Liver (tissue), 9 donors: Measurements from ENCODE around the gene CEP295NL. TPM values are rescaled to one million over a fixed set of nuclear protein-coding genes. Genes with fewer than 3 reads are reported as not detected.
"Not testable (repeated sequence)": the region's sequence is repeated elsewhere in the genome, so short reads cannot be mapped to it uniquely, and the experiment has no call there.

Experiments
- DNase-seq: peaks from one replicate; pipeline ENCODE4 v3.0.0-alpha.2; 2017; ENCODE audit warnings: low spot score
- H3K27ac ChIP-seq, 2 donors: one replicate each; pipeline ENCODE4 v1.7.0; 2013; ENCODE audit warnings: inconsistent platforms in 2 of 2, low read length in 2 of 2, control low read depth in 1 of 2, low read depth in 1 of 2, mild to moderate bottlenecking in 1 of 2
- H3K27me3 ChIP-seq, 4 donors: one replicate each; pipeline versions ENCODE4 v1.6.1 to v1.7.0; 2013; ENCODE audit warnings: low read length in 3 of 4, inconsistent platforms in 1 of 4, mild to moderate bottlenecking in 1 of 4, moderate library complexity in 1 of 4; ENCODE audit not compliant: control insufficient read depth in 4 of 4, insufficient read depth in 4 of 4
- H3K36me3 ChIP-seq, 4 donors: one replicate each; pipeline versions ENCODE4 v1.6.1 to v1.7.0; 2013; ENCODE audit warnings: low read length in 3 of 4, mild to moderate bottlenecking in 3 of 4, low read depth in 1 of 4, moderate library complexity in 1 of 4; ENCODE audit not compliant: control insufficient read depth in 4 of 4, insufficient read depth in 3 of 4
- H3K4me1 ChIP-seq, 4 donors: one replicate each; pipeline versions ENCODE4 v1.6.1 to v1.7.0; 2013; ENCODE audit warnings: low read length in 3 of 4, mild to moderate bottlenecking in 3 of 4, moderate library complexity in 1 of 4; ENCODE audit not compliant: control insufficient read depth in 4 of 4, insufficient read depth in 4 of 4
- H3K4me3 ChIP-seq, 3 donors: one replicate each; pipeline versions ENCODE4 v1.6.1 to v1.7.0; 2013; ENCODE audit warnings: low read length in 3 of 3, control low read depth in 1 of 3, low read depth in 1 of 3, mild to moderate bottlenecking in 1 of 3
- H3K9ac ChIP-seq, 2 donors: one replicate each; pipeline ENCODE4 v1.7.0; 2013; ENCODE audit warnings: low read length in 2 of 2, mild to moderate bottlenecking in 2 of 2, moderate library complexity in 2 of 2, control low read depth in 1 of 2, low read depth in 1 of 2
- H3K9me3 ChIP-seq, 4 donors: one replicate each; pipeline versions ENCODE4 v1.6.1 to v1.7.0; 2013; ENCODE audit warnings: low read length in 3 of 4; ENCODE audit not compliant: control insufficient read depth in 4 of 4
- EGR1 ChIP-seq, 2 donors: IDR thresholded peaks; 2 replicates each; pipeline ENCODE4 v1.6.1; 2016 to 2018; ENCODE audit warnings: antibody characterized with exemption in 2 of 2, low read depth in 2 of 2
- FOXA1 ChIP-seq: IDR thresholded peaks from 2 replicates; pipeline ENCODE4 v1.6.1; 2016; ENCODE audit warnings: antibody characterized with exemption
- HNF4A ChIP-seq, 2 donors: conservative IDR thresholded peaks; 2 replicates each; pipeline ENCODE4 v1.6.1; 2016; ENCODE audit warnings: antibody characterized with exemption in 2 of 2, mild to moderate bottlenecking in 2 of 2
- HNF4G ChIP-seq: IDR thresholded peaks from 2 replicates; pipeline ENCODE4 v1.6.1; 2016; ENCODE audit warnings: antibody characterized with exemption
- JUND ChIP-seq, 2 donors: IDR thresholded peaks; 2 replicates each; pipeline ENCODE4 v1.6.1; 2016; ENCODE audit warnings: antibody characterized with exemption in 2 of 2
- MAX ChIP-seq: IDR thresholded peaks from 2 replicates; pipeline ENCODE4 v1.6.1; 2016; ENCODE audit warnings: antibody characterized with exemption
- NR2F2 ChIP-seq: IDR thresholded peaks from 2 replicates; pipeline ENCODE4 v1.6.1; 2016; ENCODE audit warnings: antibody characterized with exemption
- RAD21 ChIP-seq, 2 donors: IDR thresholded peaks; 2 replicates each; pipeline ENCODE4 v1.6.1; 2016; ENCODE audit warnings: antibody characterized with exemption in 2 of 2, mild to moderate bottlenecking in 2 of 2
- SP1 ChIP-seq: IDR thresholded peaks from 2 replicates; pipeline ENCODE4 v1.6.1; 2018; ENCODE audit warnings: antibody characterized with exemption, mild to moderate bottlenecking
- YY1 ChIP-seq: IDR thresholded peaks from 2 replicates; pipeline ENCODE4 v1.6.1; 2016; ENCODE audit warnings: antibody characterized with exemption, mild to moderate bottlenecking
- ZBTB33 ChIP-seq: IDR thresholded peaks from 2 replicates; pipeline ENCODE4 v1.6.1; 2016; ENCODE audit warnings: antibody characterized with exemption
- WGBS: extraction: QIAGEN DNeasy Blood & Tissue Kit; methylation state at CpG from one replicate; pipeline ENCODE4 v1.1.7; 2013; 5-methylcytosine and 5-hydroxymethylcytosine counted together
- polyA plus RNA-seq, 2 donors: library from polyadenylated mRNA; stranded (reverse) in 1 of 2; unstranded in 1 of 2; fragments of 200-250 nt in 1 of 2; fragments of >200 nt in 1 of 2; fragmentation: Nextera tagmentation in 1 of 2; extraction: Ambion mirVana in 1 of 2; gene quantifications; one replicate each; pipeline versions ENCODE4 v1.2.1 to v1.2.3, GENCODE V29; 2013 to 2015
- total RNA-seq, 2 donors: library from RNA; depleted of rRNA; stranded (reverse); fragments of >200 nt; gene quantifications; one replicate each; pipeline ENCODE4 v1.2.3, GENCODE V29; 2014
- TF ChIP-seq, protein P1 (sequence below): IDR thresholded peaks from 2 replicates; pipeline ENCODE4 v1.6.1; 2016; ENCODE audit warnings: antibody characterized with exemption
- TF ChIP-seq, protein P2 (sequence below): fragments of 150-350 bp; IDR thresholded peaks from 2 replicates; pipeline ENCODE4 v1.5.1; 2017; ENCODE audit warnings: improper control_type of control experiment, low read depth, low read length; ENCODE audit not compliant: missing input control
- TF ChIP-seq, protein P3 (sequence below): IDR thresholded peaks from 2 replicates; pipeline ENCODE4 v1.6.1; 2016; ENCODE audit warnings: antibody characterized with exemption, mild to moderate bottlenecking
- donor health status: healthy.
- donor health status: healthy.
- donor health status: healthy.
- donor health status: healthy.
- donor health status: healthy.

The CEP295NL gene
- total and polyA plus RNA-seq, 4 donors, result 0.28 to 1.0 TPM; not detected in 2

DNA sequence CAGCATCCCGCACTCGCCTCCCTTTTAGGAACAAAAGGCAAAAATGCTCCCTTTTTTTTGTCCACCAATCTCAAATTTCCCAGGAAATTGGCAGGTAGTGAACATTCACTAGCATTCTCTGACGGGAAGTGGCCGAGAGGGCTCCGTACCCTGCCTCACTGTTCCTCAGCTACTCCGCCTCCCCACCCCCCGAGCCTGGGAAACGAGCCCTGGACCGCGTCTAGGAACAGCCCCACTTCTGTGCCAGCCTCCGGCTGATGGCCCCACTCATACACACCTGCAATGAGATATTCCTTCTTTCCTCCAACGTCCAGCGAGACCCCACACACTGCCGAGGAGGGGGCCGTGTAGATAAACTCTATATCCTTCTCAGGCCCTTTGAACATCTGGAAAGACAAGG is 32.4 kb downstream of the CEP295NL start (continued):
- TF ChIP-seq, protein P1, sequence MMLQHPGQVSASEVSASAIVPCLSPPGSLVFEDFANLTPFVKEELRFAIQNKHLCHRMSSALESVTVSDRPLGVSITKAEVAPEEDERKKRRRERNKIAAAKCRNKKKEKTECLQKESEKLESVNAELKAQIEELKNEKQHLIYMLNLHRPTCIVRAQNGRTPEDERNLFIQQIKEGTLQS, result no peak
- no peak for TF ChIP-seq EGR1 (IDR thresholded peaks at IDR 0.05; ENCODE audit: low read depth in 2 of 2)
- no peak for TF ChIP-seq JUND (IDR thresholded peaks at IDR 0.05)

GRCh38 chr17:78868391-78868790 is 34.6 kb downstream of the CEP295NL start:
- no peak for DNase-seq
- H3K9ac ChIP-seq, result no peak overlapping the region
- H3K36me3 ChIP-seq, result no peaks in the 10 kb centered on the region
- TF ChIP-seq NR2F2, result no peak
- TF ChIP-seq SP1, result no peak
- no peak for TF ChIP-seq FOXA1
- TF ChIP-seq ZBTB33, result no peak
- H3K9me3 ChIP-seq, result no peaks in the 10 kb centered on the region
- H3K4me1 ChIP-seq, result peaks cover 0 to 4% (median 1%) of the 10 kb centered on the region in 4 donors
- H3K27me3 ChIP-seq, result no peaks in the 10 kb centered on the region
- H3K27ac ChIP-seq, result no peak overlapping the region
- WGBS, result 79% methylated on average over 7 of the region's 7 CpGs
- H3K4me3 ChIP-seq, result no peak overlapping the region

DNA sequence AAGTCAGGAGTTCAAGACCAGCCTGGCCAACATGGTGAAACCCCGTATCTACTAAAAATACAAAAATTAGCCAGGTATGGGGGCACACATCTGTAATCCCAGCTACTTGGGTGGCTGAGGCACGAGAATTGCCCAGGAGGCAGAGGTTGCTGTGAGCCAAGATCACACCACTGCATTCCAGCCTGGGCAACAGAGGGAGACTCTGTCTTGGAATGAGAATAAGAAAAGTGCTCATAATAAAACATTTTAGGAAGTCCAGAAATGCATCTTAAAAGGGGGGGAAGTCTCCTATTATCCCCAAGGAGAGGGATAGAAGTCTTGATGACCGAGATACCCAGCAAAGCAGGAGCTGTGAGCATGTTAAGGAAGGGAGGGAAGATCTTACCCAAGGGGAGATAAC is 36.0 kb downstream of the CEP295NL start:
- not testable (repeated sequence) for H3K9me3 ChIP-seq, H3K9ac ChIP-seq, H3K4me3 ChIP-seq, DNase-seq, H3K36me3 ChIP-seq, H3K27me3 ChIP-seq, H3K4me1 ChIP-seq, H3K27ac ChIP-seq
- WGBS, result 86% methylated on average over 3 of the region's 3 CpGs

DNA sequence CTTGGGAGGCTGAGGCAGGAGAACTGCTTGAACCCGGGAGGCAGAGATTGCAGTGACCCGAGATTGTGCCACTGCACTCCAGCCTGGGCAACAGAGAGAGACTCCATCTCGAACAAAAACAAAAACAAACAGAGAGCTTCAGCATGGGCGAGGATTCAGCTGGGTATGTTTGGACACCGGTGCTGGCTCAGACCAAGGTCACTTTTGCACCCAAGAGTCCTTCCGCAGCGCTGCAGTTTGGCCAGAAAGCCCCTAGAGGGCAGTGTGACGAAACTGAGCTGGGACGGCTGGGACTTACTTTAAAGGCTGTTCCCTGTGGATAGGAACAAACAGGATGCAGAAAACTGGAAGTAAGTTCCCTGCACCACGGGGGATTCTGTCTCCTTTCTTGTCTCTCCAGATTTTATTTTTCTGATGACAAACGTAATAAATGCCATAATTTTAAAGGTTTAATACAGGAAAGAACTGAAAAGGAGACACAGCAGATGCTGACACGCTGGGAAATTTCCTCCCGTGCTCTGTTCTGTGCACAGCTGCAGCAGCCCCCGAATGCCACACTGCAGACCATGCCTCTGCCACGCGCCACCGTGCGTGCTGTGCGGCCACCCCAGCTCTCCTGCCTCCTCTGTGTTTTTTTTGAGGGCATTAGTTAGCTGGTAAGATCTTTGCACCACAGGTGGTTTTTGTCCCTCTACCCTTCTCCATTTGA is 37.2 kb downstream of the CEP295NL start:
- Histone ChIP-seq H3K9me3 (no peaks in the 10 kb centered on the region), H3K27me3 (no peaks in the 10 kb centered on the region), H3K27ac (no peak overlapping the region), H3K36me3 (no peaks in the 10 kb centered on the region), H3K4me1 (peaks cover 0 to 4% (median 1%) of the 10 kb centered on the region in 4 donors), H3K9ac (no peak overlapping the region), H3K4me3 (no peak overlapping the region)
- 19% methylated on average over 19 of the region's 19 CpGs for WGBS
- peak; percentile 80 for DNase-seq
- peak; percentile 34 for TF ChIP-seq MAX
- TF ChIP-seq RAD21 (IDR thresholded peaks at IDR 0.05), result peak; percentile 91 to 93
- TF ChIP-seq NR2F2, result peak; percentile 43
- TF ChIP-seq SP1, result peak; percentile 55
- TF ChIP-seq HNF4A (conservative IDR thresholded peaks at IDR 0.05), result peak; percentile 53 to 55
- peak; percentile 14 to 38 for TF ChIP-seq JUND (IDR thresholded peaks at IDR 0.05)
- peak; percentile 53 for TF ChIP-seq YY1
- TF ChIP-seq HNF4G, result no peak
- TF ChIP-seq, protein P1, result no peak
- TF ChIP-seq ZBTB33, result no peak
- TF ChIP-seq, protein P2, sequence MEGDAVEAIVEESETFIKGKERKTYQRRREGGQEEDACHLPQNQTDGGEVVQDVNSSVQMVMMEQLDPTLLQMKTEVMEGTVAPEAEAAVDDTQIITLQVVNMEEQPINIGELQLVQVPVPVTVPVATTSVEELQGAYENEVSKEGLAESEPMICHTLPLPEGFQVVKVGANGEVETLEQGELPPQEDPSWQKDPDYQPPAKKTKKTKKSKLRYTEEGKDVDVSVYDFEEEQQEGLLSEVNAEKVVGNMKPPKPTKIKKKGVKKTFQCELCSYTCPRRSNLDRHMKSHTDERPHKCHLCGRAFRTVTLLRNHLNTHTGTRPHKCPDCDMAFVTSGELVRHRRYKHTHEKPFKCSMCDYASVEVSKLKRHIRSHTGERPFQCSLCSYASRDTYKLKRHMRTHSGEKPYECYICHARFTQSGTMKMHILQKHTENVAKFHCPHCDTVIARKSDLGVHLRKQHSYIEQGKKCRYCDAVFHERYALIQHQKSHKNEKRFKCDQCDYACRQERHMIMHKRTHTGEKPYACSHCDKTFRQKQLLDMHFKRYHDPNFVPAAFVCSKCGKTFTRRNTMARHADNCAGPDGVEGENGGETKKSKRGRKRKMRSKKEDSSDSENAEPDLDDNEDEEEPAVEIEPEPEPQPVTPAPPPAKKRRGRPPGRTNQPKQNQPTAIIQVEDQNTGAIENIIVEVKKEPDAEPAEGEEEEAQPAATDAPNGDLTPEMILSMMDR, result peak; percentile 97
- TF ChIP-seq, protein P3, sequence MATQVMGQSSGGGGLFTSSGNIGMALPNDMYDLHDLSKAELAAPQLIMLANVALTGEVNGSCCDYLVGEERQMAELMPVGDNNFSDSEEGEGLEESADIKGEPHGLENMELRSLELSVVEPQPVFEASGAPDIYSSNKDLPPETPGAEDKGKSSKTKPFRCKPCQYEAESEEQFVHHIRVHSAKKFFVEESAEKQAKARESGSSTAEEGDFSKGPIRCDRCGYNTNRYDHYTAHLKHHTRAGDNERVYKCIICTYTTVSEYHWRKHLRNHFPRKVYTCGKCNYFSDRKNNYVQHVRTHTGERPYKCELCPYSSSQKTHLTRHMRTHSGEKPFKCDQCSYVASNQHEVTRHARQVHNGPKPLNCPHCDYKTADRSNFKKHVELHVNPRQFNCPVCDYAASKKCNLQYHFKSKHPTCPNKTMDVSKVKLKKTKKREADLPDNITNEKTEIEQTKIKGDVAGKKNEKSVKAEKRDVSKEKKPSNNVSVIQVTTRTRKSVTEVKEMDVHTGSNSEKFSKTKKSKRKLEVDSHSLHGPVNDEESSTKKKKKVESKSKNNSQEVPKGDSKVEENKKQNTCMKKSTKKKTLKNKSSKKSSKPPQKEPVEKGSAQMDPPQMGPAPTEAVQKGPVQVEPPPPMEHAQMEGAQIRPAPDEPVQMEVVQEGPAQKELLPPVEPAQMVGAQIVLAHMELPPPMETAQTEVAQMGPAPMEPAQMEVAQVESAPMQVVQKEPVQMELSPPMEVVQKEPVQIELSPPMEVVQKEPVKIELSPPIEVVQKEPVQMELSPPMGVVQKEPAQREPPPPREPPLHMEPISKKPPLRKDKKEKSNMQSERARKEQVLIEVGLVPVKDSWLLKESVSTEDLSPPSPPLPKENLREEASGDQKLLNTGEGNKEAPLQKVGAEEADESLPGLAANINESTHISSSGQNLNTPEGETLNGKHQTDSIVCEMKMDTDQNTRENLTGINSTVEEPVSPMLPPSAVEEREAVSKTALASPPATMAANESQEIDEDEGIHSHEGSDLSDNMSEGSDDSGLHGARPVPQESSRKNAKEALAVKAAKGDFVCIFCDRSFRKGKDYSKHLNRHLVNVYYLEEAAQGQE, result no peak
